Measurements from ENCODE around the gene SAPCD2. TPM values are rescaled to one million over a fixed set of nuclear protein-coding genes. Genes with fewer than 3 reads are reported as not detected.

SAPCD2 gene
- total RNA-seq, 4 donors from 2014 or later = 0.16 to 0.24 (median 0.17) TPM; not detected in 1

DNA sequence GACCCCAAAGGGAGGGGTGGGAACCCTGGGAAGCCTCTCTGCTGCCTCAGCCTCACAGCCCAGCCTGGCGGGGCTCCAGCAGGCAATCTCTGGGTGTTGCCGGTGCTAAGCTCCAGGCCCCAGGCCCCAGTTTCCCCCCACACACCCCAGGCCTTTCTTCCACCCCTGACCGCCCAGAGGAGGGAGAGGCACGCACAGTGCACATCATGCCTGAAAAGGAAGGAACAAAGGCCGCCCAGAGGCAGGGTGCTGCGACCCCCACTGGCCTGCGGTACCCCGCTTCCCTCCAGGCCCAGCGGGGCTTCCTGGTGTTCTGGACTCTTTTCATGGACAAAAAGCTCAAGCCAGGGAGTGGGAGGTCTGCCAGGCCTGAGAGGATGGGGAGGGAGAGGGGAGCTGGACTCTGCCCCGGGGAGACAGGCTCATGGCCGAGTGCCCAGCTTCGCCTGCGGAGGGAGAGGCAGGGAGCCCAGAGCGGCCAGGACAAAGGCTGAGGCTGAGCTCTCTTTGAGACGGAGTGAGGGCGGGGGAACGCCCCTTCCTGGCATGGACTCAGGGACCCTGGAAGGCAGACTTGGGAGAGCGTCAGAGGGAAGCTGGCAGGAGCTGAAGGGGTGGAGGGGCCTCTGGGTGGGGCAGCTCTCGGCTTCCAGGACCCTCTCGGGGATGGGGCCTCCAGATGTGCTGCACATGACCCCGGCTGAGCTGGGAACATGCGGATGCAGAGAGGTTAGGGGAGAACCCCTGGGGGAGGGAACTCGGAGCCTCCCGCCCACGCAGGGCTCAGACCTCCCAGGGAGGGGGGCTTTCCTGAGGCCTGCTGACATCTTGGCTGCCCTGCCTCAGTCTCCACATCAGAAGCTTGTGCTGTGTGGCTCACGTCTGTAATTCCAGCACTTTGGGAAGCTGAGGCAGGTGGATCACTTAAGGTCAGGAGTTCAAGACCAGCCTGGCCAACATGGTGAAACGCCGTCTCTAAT lies 14.7 kb downstream of the SAPCD2 start:
- DNase-seq (peak in 1 of 2 donors; percentile 42), ATAC-seq (peak; percentile 43 to 59)
- Histone ChIP-seq H3K4me3 (peak overlapping the region in 1 of 4 donors; percentile 17), H3K4me1 (peaks cover 6 to 12% of the 10 kb centered on the region in 2 donors), H3K27me3 (peaks cover 18 to 52% (median 46%) of the 10 kb centered on the region in 3 donors), H3K9me3 (no peaks in the 10 kb centered on the region), H3K36me3 (no peaks in the 10 kb centered on the region), H3K27ac (peak overlapping the region in 3 of 4 donors; percentile 49 to 64 (median 63))
- in situ Hi-C loops (cut with MboI; ENCODE audit: low sequenced_read_pairs in 4 of 4) = no loop called here
- TF ChIP-seq POLR2A (IDR thresholded peaks at IDR 0.05) = no peak
- TF ChIP-seq, protein P1, sequence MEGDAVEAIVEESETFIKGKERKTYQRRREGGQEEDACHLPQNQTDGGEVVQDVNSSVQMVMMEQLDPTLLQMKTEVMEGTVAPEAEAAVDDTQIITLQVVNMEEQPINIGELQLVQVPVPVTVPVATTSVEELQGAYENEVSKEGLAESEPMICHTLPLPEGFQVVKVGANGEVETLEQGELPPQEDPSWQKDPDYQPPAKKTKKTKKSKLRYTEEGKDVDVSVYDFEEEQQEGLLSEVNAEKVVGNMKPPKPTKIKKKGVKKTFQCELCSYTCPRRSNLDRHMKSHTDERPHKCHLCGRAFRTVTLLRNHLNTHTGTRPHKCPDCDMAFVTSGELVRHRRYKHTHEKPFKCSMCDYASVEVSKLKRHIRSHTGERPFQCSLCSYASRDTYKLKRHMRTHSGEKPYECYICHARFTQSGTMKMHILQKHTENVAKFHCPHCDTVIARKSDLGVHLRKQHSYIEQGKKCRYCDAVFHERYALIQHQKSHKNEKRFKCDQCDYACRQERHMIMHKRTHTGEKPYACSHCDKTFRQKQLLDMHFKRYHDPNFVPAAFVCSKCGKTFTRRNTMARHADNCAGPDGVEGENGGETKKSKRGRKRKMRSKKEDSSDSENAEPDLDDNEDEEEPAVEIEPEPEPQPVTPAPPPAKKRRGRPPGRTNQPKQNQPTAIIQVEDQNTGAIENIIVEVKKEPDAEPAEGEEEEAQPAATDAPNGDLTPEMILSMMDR (IDR thresholded peaks at IDR 0.05 in 4 of 5, conservative IDR thresholded peaks at IDR 0.05 in 1 of 5) = no peak
- intact Hi-C loops (cut with DNase I; ENCODE audit: low total_unique reads) = no loop called here

DNA sequence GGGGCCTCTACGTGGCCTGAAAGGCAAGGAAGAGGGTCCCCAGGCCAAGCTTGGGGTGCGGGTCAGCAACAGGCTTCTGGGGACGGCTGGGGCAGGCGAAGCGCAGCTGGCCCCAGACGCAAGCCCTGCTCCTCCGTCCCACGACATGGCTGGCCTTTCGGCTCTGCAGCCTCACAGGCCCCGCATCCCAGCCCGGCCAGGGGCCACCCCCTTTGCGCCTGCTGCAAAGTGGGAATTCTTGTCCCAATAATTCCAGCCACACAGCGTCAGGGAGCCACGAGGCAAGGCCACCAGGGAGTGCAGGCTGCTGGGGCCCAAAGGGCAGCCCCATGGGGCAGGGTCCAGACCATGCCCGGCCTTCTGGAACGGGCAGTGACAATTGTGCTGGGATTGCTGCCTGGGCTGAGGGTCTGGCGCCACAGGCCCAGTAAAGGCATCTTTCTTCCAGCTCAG lies 15.4 kb downstream of the SAPCD2 start:
- in situ Hi-C loops (cut with MboI; ENCODE audit: low sequenced_read_pairs in 4 of 4) (no loop called here), intact Hi-C loops (cut with DNase I; ENCODE audit: low total_unique reads) (no loop called here)
- DNase-seq (no peak), ATAC-seq (no peak)
- Histone ChIP-seq H3K4me1 (peaks cover 6 to 12% of the 10 kb centered on the region in 2 donors), H3K4me3 (no peak overlapping the region), H3K27me3 (peaks cover 18 to 52% (median 52%) of the 10 kb centered on the region in 3 donors), H3K9me3 (no peaks in the 10 kb centered on the region), H3K36me3 (no peaks in the 10 kb centered on the region), H3K27ac (peak overlapping the region in 3 of 4 donors; percentile 49 to 64 (median 63))
- no peak for TF ChIP-seq POLR2A (IDR thresholded peaks at IDR 0.05)
- TF ChIP-seq, protein P1 (IDR thresholded peaks at IDR 0.05 in 4 of 5, conservative IDR thresholded peaks at IDR 0.05 in 1 of 5) = no peak

DNA sequence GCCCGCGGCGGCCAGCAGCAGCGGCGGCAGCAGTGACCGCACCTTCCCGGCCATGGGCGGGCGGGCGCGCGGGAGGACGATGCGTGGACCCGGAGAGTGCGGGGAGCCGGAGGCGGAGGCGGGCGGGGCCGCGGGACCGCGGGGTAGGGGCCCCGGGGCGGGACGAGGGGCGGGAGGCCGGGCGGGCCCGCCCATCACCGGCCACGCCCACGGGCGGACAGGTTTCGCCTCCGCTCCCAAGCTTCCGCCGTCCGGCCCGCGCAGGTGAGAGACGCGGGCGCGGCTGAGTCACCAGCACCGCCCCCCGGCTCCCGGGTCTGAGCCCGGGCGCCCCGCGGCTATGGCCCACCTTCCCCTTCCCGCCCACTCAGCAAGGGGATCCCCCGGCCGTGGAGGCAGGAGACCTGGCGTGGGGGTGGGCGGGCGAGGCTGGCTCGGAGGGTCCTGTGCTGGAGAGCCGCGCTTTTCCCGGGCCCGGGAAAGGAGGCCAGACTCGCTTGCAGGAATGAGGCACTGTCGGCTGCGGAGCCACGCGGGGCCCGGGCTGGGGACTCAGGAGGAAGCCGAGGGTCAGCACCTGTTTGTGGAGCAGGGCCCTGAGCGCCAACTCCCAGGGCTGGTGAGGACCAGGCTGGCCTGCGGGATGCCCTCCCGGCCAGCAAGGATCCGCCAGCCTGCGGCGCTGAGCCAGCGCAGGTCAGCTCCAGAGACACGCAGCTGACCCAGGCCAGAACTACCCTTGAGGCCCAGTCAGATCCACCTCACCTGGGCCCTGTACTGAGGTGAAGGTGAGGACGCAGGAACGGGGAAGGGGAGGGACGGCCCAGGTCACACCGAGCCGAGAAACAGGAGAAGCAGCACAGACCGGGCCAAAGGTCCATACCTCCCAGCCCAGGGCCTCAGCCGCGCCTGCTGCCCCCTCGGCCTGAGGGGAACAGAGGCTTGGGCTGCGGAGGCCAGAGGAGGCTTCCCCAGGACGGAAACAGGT lies 16.1 kb downstream of the SAPCD2 start, which contains the start of gene ENTPD2:
TSS of gene ENTPD2 (minus strand) at position 118 of the 988 bp plus-strand sequence. CDS start at position 54, 64 bp downstream.
- no peaks in the 10 kb centered on the region for H3K9me3 ChIP-seq
- in situ Hi-C loops (cut with MboI; ENCODE audit: low sequenced_read_pairs in 4 of 4) (no loop called here), intact Hi-C loops (cut with DNase I; ENCODE audit: low total_unique reads) (no loop called here)
- TF ChIP-seq, protein P1 (IDR thresholded peaks at IDR 0.05 in 4 of 5, conservative IDR thresholded peaks at IDR 0.05 in 1 of 5) = no peak
- TF ChIP-seq POLR2A (IDR thresholded peaks at IDR 0.05) = no peak
- ATAC-seq (no peak), DNase-seq (no peak)
- H3K4me1 ChIP-seq = peaks cover 8 to 12% of the 10 kb centered on the region in 2 donors
- H3K36me3 ChIP-seq = no peaks in the 10 kb centered on the region
- peak within 1 kb of the TSS in 2 of 4 donors; percentile 18 to 36 for H3K4me3 ChIP-seq
- peaks cover 22 to 59% (median 58%) of the 10 kb centered on the region in 3 donors for H3K27me3 ChIP-seq
- H3K27ac ChIP-seq = peak within 1 kb of the TSS in 3 of 4 donors; percentile 49 to 64 (median 63)

All from gastrocnemius medialis (tissue), 4 donors.